RPMI8226 (cell line): ENCODE data around the gene NBAS.
A peak's percentile ranks its signal among the peaks of the same experiment; 100 is the strongest.

ENCODE experiments used
- DNase-seq: peaks from one replicate; pipeline ENCODE4 v3.0.0-alpha.2; 2015

NBAS gene

GRCh38 chr2:15187702-15188101 lies 373.4 kb downstream of the NBAS start:
- no peak for DNase-seq

- no peak for DNase-seq
These were observed 375.0 kb downstream of the NBAS start for GRCh38 chr2:15186118-15186517.

DNA sequence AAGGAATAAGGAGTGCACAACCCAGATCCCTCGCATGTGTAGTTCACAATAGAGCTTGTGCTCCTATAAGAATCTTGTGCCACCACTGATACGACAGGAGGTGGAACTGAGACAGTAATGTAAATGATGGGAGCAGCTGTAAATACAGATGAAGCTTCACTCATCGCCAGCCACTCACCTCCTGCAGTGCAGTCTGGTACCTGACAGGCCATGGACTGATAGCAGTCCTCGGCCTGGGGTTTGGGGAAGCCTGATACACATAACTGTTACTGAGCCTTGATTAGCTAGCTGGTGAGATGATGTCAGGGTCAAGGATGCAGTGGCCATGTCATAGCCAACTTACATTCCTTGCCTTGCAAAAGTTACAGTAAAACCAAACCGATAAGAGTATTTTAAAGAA lies 376.6 kb downstream of the NBAS start:
- no peak for DNase-seq

- no peak for DNase-seq
These were observed 378.9 kb downstream of the NBAS start for GRCh38 chr2:15182275-15182674.

DNA sequence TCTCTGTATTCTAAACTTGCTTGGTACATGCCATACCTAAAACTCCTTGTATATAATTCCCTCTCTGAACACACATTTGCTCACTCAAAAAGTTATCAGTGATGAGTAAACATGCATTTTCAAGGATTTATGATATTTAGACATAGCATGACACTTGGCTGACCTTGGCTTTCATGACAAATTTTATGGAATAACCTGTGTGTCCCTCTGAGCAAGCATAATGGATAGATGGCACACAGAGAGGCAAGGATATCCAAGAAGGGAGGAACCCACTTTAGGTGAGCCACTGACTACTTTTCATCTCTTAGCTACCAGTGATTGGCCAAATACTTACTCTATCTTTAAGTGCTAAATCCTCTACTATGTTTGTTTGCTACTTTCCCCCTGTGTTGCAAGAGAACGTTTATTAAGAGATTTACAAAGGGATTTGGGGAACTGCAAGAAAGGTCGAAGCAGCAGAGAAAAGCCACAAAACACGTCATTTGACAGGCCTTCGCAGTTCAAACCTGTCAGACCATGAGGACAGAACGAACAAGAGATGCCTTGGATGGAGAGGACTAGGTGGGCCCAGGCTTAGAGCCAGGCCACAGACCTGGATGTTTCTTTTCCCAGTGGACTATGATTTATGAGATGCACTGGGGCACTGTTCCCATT lies 379.9 kb downstream of the NBAS start:
- no peak for DNase-seq

DNA sequence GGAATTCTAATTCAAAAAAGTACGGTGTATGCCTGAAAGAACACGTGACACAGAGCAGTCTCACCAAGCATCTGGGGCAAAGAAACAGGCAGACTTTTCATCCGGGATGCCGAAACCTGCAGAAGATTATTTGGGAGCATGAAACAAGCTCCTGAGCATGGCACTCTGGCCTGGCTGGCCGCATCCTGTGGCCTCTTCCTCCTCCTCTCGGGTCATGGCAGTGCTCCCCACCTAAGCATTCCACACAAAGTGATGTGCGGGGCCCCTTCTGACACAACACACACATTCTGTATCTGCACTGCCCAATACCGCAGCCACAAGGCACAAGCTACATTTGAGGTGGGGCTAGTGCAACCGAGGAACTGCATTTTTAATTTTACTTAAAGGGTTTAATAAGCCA lies 380.8 kb downstream of the NBAS start:
- no peak for DNase-seq

GRCh38 chr2:15178946-15179345 lies 382.2 kb downstream of the NBAS start:
- DNase-seq: no peak

GRCh38 chr2:15177103-15177502 lies 384.0 kb downstream of the NBAS start:
- no peak for DNase-seq

DNA sequence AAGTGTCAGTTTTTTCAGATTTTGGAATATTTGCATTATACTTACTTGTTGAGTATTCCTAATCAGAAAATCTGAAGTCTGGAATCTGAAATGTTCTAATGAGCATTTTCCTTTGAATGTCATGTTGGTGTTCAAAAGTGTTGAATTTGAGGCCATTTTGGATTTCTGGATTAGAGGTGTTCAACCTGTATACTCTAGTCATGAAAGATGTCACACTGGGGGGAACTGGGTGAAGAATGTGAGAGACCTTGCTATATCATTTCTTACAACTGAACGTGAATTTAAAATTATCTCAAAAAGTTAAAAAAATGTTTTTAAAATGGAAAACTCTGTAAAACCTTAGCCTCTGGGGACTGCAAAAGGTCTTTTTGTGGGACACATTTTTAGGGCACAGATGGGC lies 384.5 kb downstream of the NBAS start:
- no peak for DNase-seq

GRCh38 chr2:15174567-15174966 lies 386.6 kb downstream of the NBAS start:
- no peak for DNase-seq

DNA sequence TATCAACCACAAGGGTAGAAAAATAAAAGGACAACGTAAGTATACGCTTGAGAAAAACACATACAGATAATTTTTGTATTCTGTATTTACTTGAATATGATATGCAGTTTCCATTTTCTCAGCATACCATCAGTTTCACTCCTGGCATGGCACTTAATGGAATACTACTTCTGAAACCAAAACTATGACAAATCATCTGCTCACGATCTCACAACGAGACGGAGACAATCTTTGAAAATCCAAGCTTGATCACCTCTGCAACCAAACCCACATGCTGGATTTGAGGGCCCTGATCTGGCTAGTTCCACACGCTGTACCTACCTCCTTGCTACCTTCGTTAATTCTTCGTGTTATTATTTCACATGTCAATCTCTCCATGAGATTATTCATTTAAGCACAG lies 387.6 kb downstream of the NBAS start:
- no peak for DNase-seq

GRCh38 chr2:15172825-15173224 lies 388.3 kb downstream of the NBAS start:
- DNase-seq: no peak

DNA sequence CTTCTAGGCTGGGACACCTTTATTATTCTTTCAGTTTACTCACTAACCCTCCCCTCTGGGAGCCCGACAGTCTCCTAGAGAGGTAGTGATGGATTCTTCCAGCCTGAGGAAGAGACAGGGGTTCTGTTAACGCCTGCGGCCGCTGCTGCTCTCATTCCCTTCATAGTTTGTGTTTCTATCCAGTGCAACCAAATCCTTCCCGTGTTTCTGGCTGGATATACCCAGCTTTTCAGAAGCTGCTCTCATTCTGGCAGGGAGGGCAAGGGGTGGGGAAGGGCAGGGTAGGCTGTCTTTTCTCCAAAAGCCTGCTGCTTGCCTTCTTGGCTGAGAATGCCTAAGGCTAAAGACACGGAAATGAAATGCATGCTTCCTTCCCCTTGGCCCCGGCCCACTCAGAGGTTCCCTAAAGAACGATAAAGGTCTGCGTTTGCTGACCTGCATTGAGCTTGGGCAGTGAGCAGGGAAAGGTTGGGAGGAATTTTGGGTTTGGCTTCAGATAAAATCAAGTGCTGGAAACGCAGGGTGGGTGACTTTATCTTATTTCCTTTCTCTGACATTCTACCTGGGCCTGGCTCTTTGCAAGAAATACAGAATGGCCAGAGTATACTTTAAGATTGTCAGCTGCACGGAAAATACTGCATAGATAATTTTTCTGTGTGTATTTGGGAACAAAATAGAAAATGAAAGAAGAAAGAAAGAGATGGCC lies 390.9 kb downstream of the NBAS start:
- no peak for DNase-seq

- no peak for DNase-seq
These were observed 391.6 kb downstream of the NBAS start for GRCh38 chr2:15169326-15170069.

DNA sequence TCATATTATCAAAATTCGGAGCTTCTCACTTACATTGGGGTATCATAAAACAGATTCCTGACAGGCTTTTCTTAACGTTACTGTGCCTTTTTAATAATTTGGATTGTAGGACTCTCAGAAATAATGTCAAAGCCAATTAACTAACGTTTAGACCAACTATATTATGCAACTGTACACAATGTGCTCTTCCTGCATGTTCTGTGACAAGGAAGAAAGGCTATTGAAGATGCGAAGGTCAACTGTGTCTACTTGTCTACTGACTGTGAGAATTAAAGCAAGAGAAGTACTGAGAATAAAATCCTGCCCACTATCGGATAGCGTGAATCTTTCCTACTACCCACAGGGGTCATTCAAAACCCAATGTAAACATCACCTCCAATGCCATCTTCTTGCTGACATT lies 393.0 kb downstream of the NBAS start:
- DNase-seq: no peak

- no peak for DNase-seq
These were observed 394.3 kb downstream of the NBAS start for GRCh38 chr2:15166878-15167277.

DNA sequence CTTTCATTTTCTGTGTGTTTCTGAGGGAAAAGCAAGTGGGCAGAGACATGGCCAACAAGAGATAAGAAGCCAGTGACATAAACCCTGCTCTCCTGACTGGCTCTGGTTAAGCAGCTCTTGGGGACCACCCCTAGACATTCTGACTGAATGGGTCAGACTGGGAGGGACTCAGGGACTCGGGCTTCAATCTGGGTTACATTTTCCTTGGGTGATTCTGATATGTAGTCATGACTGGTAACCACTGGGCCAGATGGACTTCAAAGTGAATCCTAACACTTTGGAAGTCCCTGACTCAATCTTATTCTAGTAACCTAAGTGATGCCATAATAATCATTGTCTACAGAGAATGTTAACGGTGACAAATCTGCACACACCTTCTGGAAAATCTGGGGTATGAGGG lies 397.8 kb downstream of the NBAS start:
- no peak for DNase-seq

- no peak for DNase-seq
These were observed 398.5 kb downstream of the NBAS start for GRCh38 chr2:15162620-15163019.

GRCh38 chr2:15160201-15160991 lies 400.7 kb downstream of the NBAS start:
- DNase-seq: no peak

DNA sequence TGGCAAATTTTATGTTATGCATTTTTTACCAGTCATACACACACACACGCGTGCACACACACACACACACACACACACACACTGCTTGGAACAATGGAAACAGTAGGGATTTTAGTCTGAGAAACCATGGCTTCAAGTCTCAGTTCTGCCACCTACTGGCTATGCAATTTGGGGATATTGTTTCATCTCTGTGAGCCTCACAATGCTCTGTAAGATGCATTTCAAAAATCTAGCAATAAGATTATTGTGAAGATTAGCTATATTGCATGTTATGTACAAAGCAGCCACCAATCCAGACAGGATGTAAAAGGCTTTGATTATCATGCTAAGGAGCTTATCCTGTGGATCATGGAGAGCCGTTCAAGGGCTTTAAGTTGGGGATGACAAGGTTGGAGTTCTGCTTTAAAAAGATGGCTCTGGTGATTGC lies 401.4 kb downstream of the NBAS start:
- DNase-seq: peak; percentile 37

DNA sequence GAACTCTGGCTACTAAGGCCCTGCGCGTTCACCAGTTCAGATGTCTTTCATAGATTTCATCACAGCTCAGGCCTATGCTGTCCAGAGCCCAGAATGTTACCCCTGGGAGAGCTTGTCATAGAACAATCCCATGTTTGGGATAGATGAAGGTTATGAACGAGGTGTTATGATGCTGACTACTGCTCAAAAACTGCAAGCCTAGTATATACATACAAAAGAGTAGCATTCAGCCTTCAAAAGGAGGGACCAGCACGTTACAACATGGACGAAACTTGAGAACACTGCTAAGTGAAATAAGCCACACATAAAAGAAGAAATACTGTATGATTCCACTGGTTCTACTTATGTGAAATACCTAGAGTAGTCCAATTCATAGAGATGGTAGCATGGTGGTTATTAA lies 401.9 kb downstream of the NBAS start:
- DNase-seq: no peak

DNA sequence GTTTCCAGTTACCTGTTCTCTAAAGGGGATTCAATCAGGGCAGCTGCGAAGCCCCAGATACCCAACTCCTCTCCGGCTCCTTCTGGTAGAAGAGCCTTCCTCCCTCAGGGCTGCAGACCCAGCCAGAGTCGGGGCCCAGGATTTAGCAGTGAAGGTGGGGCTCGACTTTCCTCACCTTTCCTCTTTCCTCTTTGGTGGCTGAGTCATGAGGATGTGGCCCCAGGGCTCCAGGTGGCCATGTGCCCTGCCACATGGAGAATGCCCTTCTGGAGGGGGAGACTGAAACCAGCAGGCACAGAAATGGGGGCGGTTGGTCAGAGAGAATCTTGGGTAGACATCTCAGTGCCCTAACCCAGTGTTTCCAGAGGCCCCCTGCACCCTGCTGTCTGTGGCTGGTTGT lies 402.6 kb downstream of the NBAS start:
- DNase-seq: no peak

- DNase-seq: peak; percentile 52
These were observed 403.0 kb downstream of the NBAS start for GRCh38 chr2:15158100-15158499.
